Ishikawa (cell line): ENCODE measurements around the gene WNK3.

ENCODE experiments used
- CEBPB ChIP-seq: IDR thresholded peaks from 2 replicates; pipeline ENCODE4 v1.6.1; 2012
- CREB1 ChIP-seq: IDR thresholded peaks from 2 replicates; pipeline ENCODE4 v1.6.1; 2012; ENCODE audit warnings: low read depth
- EGR1 ChIP-seq: IDR thresholded peaks from 2 replicates; pipeline ENCODE4 v1.6.1; 2012
- EP300 ChIP-seq: IDR thresholded peaks from 2 replicates; pipeline ENCODE4 v1.6.1; 2012; ENCODE audit warnings: borderline replicate concordance
- FOXM1 ChIP-seq: IDR thresholded peaks from 2 replicates; pipeline ENCODE4 v1.6.1; 2012; ENCODE audit warnings: low read depth, borderline replicate concordance
- NFIC ChIP-seq: IDR thresholded peaks from 2 replicates; pipeline ENCODE4 v1.6.1; 2012
- RAD21 ChIP-seq: IDR thresholded peaks from 2 replicates; pipeline ENCODE4 v1.6.1; 2012; ENCODE audit warnings: low read depth
- TAF1 ChIP-seq: IDR thresholded peaks from 2 replicates; pipeline ENCODE4 v1.6.1; 2012; ENCODE audit warnings: low read depth, mild to moderate bottlenecking
- TCF12 ChIP-seq: IDR thresholded peaks from 2 replicates; pipeline ENCODE4 v1.6.1; 2012; ENCODE audit warnings: low read depth
- TEAD4 ChIP-seq: IDR thresholded peaks from 2 replicates; pipeline ENCODE4 v1.6.1; 2012
- YY1 ChIP-seq: IDR thresholded peaks from 2 replicates; pipeline ENCODE4 v1.6.1; 2012; ENCODE audit warnings: low read depth
- ZBTB7A ChIP-seq: IDR thresholded peaks from 2 replicates; pipeline ENCODE4 v1.6.1; 2012; ENCODE audit warnings: low read depth
- TF ChIP-seq, protein P1 (sequence below): IDR thresholded peaks from 2 replicates; pipeline ENCODE4 v1.6.1; 2012
- TF ChIP-seq, protein P2 (sequence below): IDR thresholded peaks from 2 replicates; pipeline ENCODE4 v1.6.1; 2012; ENCODE audit warnings: low read depth, mild to moderate bottlenecking
- TF ChIP-seq, protein P3 (sequence below): IDR thresholded peaks from 2 replicates; pipeline ENCODE4 v1.6.1; 2012

The WNK3 gene

DNA sequence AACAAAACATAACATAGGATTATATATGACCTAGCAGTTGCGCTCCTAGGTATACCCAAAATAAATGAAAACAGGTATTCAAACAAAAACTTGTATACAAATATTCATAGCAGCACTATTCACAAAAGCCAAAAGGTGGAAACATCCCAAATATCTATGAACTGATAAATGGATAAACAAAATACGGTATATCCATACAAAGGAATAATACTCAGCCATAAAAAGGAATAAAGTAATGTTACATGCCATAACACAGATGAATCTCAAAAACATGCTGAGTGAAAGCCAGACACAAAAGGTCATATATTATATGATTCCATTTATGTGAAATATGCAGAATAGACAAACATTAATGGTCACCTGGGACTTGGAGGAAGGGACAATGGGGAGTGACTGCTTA lies 5.2 kb downstream of the WNK3 start:
- no peak for TF ChIP-seq TEAD4
- TF ChIP-seq EP300: no peak
- TF ChIP-seq, protein P1, sequence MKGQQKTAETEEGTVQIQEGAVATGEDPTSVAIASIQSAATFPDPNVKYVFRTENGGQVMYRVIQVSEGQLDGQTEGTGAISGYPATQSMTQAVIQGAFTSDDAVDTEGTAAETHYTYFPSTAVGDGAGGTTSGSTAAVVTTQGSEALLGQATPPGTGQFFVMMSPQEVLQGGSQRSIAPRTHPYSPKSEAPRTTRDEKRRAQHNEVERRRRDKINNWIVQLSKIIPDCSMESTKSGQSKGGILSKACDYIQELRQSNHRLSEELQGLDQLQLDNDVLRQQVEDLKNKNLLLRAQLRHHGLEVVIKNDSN: no peak
- TF ChIP-seq ZBTB7A: no peak
- TF ChIP-seq, protein P2, sequence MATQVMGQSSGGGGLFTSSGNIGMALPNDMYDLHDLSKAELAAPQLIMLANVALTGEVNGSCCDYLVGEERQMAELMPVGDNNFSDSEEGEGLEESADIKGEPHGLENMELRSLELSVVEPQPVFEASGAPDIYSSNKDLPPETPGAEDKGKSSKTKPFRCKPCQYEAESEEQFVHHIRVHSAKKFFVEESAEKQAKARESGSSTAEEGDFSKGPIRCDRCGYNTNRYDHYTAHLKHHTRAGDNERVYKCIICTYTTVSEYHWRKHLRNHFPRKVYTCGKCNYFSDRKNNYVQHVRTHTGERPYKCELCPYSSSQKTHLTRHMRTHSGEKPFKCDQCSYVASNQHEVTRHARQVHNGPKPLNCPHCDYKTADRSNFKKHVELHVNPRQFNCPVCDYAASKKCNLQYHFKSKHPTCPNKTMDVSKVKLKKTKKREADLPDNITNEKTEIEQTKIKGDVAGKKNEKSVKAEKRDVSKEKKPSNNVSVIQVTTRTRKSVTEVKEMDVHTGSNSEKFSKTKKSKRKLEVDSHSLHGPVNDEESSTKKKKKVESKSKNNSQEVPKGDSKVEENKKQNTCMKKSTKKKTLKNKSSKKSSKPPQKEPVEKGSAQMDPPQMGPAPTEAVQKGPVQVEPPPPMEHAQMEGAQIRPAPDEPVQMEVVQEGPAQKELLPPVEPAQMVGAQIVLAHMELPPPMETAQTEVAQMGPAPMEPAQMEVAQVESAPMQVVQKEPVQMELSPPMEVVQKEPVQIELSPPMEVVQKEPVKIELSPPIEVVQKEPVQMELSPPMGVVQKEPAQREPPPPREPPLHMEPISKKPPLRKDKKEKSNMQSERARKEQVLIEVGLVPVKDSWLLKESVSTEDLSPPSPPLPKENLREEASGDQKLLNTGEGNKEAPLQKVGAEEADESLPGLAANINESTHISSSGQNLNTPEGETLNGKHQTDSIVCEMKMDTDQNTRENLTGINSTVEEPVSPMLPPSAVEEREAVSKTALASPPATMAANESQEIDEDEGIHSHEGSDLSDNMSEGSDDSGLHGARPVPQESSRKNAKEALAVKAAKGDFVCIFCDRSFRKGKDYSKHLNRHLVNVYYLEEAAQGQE: no peak
- no peak for TF ChIP-seq NFIC
- no peak for TF ChIP-seq TAF1
- TF ChIP-seq FOXM1: no peak
- no peak for TF ChIP-seq CREB1
- TF ChIP-seq, protein P3, sequence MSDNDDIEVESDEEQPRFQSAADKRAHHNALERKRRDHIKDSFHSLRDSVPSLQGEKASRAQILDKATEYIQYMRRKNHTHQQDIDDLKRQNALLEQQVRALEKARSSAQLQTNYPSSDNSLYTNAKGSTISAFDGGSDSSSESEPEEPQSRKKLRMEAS: no peak
- no peak for TF ChIP-seq EGR1
- no peak for TF ChIP-seq CEBPB
- no peak for TF ChIP-seq RAD21
- no peak for TF ChIP-seq TCF12
- no peak for TF ChIP-seq YY1

DNA sequence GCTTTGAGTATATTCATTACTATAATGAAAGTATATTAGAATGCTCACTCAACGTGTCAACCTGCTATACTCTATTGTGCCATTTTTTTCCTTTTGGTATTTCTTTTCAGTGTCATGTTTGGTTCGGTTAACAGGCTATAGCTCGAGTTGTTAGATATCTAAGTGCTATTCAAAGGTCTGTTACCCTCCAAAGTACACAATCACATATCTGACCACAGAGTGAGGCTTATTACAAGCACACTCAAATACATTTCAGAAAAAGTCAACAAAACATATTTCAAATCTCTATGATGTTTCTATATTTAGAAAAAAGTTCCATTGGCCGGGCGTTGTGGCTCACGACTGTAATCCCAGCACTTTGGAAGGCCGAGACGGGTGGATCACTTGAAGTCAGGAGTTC lies 32.8 kb downstream of the WNK3 start:
- TF ChIP-seq NFIC (no peak), EGR1 (no peak), EP300 (no peak), TAF1 (no peak), TEAD4 (no peak), RAD21 (no peak)
- TF ChIP-seq, protein P2: no peak

DNA sequence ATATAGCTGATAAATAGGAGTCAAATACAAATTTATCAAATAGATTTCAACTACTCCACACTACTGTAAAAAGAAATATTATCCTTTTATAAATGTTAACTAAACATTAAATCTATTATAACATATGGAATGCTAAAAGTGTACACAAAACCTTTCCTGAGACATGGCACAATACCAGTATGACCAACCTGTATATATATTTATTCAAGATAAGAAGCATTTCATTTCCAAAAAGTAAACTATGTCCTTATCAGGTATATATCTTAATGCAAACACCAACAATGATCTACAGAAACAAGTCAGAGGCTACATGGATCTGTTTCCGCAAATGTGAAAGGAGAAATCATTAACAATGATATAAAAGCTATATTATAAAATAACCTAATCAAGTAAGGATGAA lies 37.8 kb downstream of the WNK3 start:
- TF ChIP-seq, protein P1: no peak
- no peak for TF ChIP-seq TCF12
- no peak for TF ChIP-seq RAD21
- TF ChIP-seq YY1: no peak
- TF ChIP-seq, protein P3: no peak
- TF ChIP-seq EGR1: no peak
- TF ChIP-seq ZBTB7A: no peak
- TF ChIP-seq TAF1: no peak
- no peak for TF ChIP-seq CEBPB
- no peak for TF ChIP-seq TEAD4
- TF ChIP-seq EP300: no peak
- TF ChIP-seq NFIC: no peak
- TF ChIP-seq, protein P2: no peak
- no peak for TF ChIP-seq CREB1
- TF ChIP-seq FOXM1: no peak

DNA sequence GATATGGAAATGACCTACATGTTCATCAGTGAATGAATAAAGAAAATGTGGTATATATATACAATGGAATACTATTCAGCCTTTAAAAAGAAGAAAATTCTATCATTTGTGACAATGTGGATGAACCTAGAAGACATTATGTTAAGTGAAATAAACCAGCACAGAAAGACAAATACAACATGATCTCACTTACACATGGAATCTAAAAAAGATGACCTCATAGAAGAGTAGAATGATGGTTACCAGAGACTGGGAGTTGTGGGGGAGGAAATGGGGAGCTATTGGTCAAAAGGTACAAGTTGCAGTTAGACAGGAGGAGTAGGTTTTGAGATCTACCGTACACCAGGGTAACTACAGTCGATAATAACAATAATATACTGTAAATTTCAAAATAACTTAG lies 51.5 kb downstream of the WNK3 start:
- TF ChIP-seq, protein P1: no peak
- TF ChIP-seq NFIC (no peak), RAD21 (no peak), CREB1 (no peak), EP300 (no peak), TAF1 (no peak), ZBTB7A (no peak), CEBPB (no peak), TCF12 (no peak), EGR1 (no peak), FOXM1 (no peak), YY1 (no peak), TEAD4 (no peak)
- TF ChIP-seq, protein P2: no peak
- TF ChIP-seq, protein P3: no peak
